SK-N-SH treated with all-trans-retinoic acid at 6 μM for 48 hours (cell line): ENCODE measurements around the gene ARL10.

ENCODE experiments used
- ISL1 ChIP-seq: fragments of 250-450 bp; sonication (Bioruptor Pico); IDR thresholded peaks from 2 replicates; pipeline ENCODE4 v2.1.2; 2022; ENCODE audit warnings: mild to moderate bottlenecking, moderate library complexity
- RARB ChIP-seq: fragments of 250-450 bp; sonication (Bioruptor Pico); IDR thresholded peaks from 2 replicates; pipeline ENCODE4 v1.8.0; 2021; ENCODE audit warnings: mild to moderate bottlenecking, moderate library complexity
- SNAI2 ChIP-seq: fragments of 250-450 bp; sonication (Bioruptor Pico); IDR thresholded peaks from 2 replicates; pipeline ENCODE4 v1.5.0; 2020; ENCODE audit warnings: mild to moderate bottlenecking, moderate library complexity
- TCF4 ChIP-seq: fragments of 250-450 bp; sonication (Bioruptor Pico); IDR thresholded peaks from 2 replicates; pipeline ENCODE4 v1.8.0; 2021; ENCODE audit warnings: mild to moderate bottlenecking, moderate library complexity, borderline replicate concordance
- TOX ChIP-seq: fragments of 250-450 bp; sonication (Bioruptor Pico); IDR thresholded peaks from 2 replicates; pipeline ENCODE4 v1.8.0; 2021; ENCODE audit warnings: mild to moderate bottlenecking, moderate library complexity, borderline replicate concordance
- ZC3H10 ChIP-seq: fragments of 250-450 bp; sonication (Bioruptor Pico); IDR thresholded peaks from 2 replicates; pipeline ENCODE4 v1.5.1; 2021; ENCODE audit warnings: mild to moderate bottlenecking, moderate library complexity
- ZNF8 ChIP-seq: fragments of 450-650 bp; formaldehyde crosslinking; IDR thresholded peaks from 2 replicates; pipeline ENCODE4 v1.5.0; 2020; ENCODE audit warnings: mild to moderate bottlenecking, moderate library complexity
- TF ChIP-seq, protein P1 (sequence below): fragments of 250-450 bp; sonication (Bioruptor Pico); IDR thresholded peaks from 2 replicates; pipeline ENCODE4 v1.8.0; 2020; ENCODE audit warnings: mild to moderate bottlenecking, moderate library complexity, borderline replicate concordance

DNA sequence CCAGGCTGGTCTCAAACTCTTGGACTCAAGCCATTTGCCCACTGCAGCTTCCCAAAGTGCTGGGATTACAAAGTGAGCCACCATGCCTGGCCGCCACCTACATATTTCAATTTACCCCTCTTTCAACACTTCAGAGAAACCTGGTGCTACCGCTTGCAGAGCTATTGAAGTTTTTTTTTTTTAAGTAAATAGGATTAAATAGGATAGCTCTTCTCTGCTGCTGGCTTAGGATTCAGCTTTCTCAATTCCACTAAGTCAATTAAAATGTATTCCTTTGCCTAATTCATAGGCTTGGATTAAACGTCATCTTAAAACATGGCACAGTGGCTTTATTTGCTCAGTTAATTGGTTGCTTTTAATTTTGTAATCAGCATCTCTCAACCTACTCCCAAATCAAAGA is 44.7 kb upstream of the ARL10 start:
- no peak for TF ChIP-seq ISL1
- no peak for TF ChIP-seq ZNF8 (CRISPR knock-in tag)
- TF ChIP-seq, protein P1, sequence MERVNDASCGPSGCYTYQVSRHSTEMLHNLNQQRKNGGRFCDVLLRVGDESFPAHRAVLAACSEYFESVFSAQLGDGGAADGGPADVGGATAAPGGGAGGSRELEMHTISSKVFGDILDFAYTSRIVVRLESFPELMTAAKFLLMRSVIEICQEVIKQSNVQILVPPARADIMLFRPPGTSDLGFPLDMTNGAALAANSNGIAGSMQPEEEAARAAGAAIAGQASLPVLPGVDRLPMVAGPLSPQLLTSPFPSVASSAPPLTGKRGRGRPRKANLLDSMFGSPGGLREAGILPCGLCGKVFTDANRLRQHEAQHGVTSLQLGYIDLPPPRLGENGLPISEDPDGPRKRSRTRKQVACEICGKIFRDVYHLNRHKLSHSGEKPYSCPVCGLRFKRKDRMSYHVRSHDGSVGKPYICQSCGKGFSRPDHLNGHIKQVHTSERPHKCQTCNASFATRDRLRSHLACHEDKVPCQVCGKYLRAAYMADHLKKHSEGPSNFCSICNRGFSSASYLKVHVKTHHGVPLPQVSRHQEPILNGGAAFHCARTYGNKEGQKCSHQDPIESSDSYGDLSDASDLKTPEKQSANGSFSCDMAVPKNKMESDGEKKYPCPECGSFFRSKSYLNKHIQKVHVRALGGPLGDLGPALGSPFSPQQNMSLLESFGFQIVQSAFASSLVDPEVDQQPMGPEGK (CRISPR knock-in tag), result no peak
- no peak for TF ChIP-seq ZC3H10 (CRISPR knock-in tag)
- TF ChIP-seq TOX (CRISPR knock-in tag), result no peak
- no peak for TF ChIP-seq RARB (CRISPR knock-in tag)
- no peak for TF ChIP-seq SNAI2
- no peak for TF ChIP-seq TCF4 (CRISPR knock-in tag)
